ENCODE measurements around the gene NID1.

GRCh38 chr1:236021424-236022135 lies 43.3 kb downstream of the NID1 start:
- no peak for TF ChIP-seq CTCF (IDR thresholded peaks at IDR 0.05)
- TF ChIP-seq POLR2A (IDR thresholded peaks at IDR 0.05), result no peak
- no peak for TF ChIP-seq POLR2AphosphoS5 (IDR thresholded peaks at IDR 0.05)

Measured in suprapubic skin (tissue), 4 donors.